ENCODE data around the gene FBXO44.

The FBXO44 gene

GRCh38 chr1:11691928-11692711 lies 37.4 kb downstream of the FBXO44 start:
- no peak for DNase-seq

- no peak for DNase-seq
Measured at GRCh38 chr1:11693024-11693590, 38.4 kb downstream of the FBXO44 start.

- no peak for DNase-seq
Measured at GRCh38 chr1:11693917-11694316, 39.2 kb downstream of the FBXO44 start.

GRCh38 chr1:11695861-11696260 lies 41.2 kb downstream of the FBXO44 start:
- DNase-seq: no peak

- no peak for DNase-seq
Measured at GRCh38 chr1:11697188-11697892, 42.7 kb downstream of the FBXO44 start.

GRCh38 chr1:11697893-11698210 lies 43.2 kb downstream of the FBXO44 start:
- DNase-seq: no peak

- DNase-seq: peak; percentile 94
Measured at GRCh38 chr1:11700601-11701467, 46.2 kb downstream of the FBXO44 start.

GRCh38 chr1:11701551-11701961 lies 46.9 kb downstream of the FBXO44 start:
- DNase-seq: peak; percentile 56

- no peak for DNase-seq
Measured at GRCh38 chr1:11701981-11702803, 47.5 kb downstream of the FBXO44 start.

GRCh38 chr1:11703357-11704193 lies 48.9 kb downstream of the FBXO44 start:
- DNase-seq: no peak

- no peak for DNase-seq
Measured at GRCh38 chr1:11704194-11704529, 49.5 kb downstream of the FBXO44 start.

GRCh38 chr1:11704691-11705475 lies 50.2 kb downstream of the FBXO44 start:
- no peak for DNase-seq

- no peak for DNase-seq
Measured at GRCh38 chr1:11705596-11705995, 50.9 kb downstream of the FBXO44 start.

- no peak for DNase-seq
Measured at GRCh38 chr1:11706292-11706691, 51.6 kb downstream of the FBXO44 start.

- peak; percentile 97 for DNase-seq
Measured at GRCh38 chr1:11707621-11708276, 53.1 kb downstream of the FBXO44 start.

- DNase-seq: no peak
Measured at GRCh38 chr1:11708554-11709350, 54.1 kb downstream of the FBXO44 start.

- no peak for DNase-seq
Measured at GRCh38 chr1:11711490-11711889, 56.8 kb downstream of the FBXO44 start.

GRCh38 chr1:11712285-11712684 lies 57.6 kb downstream of the FBXO44 start:
- DNase-seq: no peak

Data from NCI-H2171 treated with DMSO at 0.1 percent for 48 hours (cell line).